ENCODE measurements around the gene ERC2.

The ERC2 gene

GRCh38 chr3:56001991-56002390, 466.3 kb downstream of the ERC2 start:
- DNase-seq, result no peak
- intact Hi-C loops (cut with DNase I), result no loop called here

- intact Hi-C loops (cut with DNase I), result no loop called here
- DNase-seq, result no peak
Observed at GRCh38 chr3:56001537-56001936, 466.7 kb downstream of the ERC2 start.

- intact Hi-C loops (cut with DNase I), result no loop called here
- no peak for DNase-seq
Observed at GRCh38 chr3:55989366-55989765, 478.9 kb downstream of the ERC2 start.

GRCh38 chr3:55988905-55989304, 479.4 kb downstream of the ERC2 start:
- intact Hi-C loops (cut with DNase I), result no loop called here
- no peak for DNase-seq

GRCh38 chr3:55984626-55985025, 483.6 kb downstream of the ERC2 start:
- DNase-seq, result no peak
- intact Hi-C loops (cut with DNase I), result no loop called here

GRCh38 chr3:55978953-55979352, 489.3 kb downstream of the ERC2 start:
- intact Hi-C loops (cut with DNase I), result no loop called here

GRCh38 chr3:55974421-55975165, 493.7 kb downstream of the ERC2 start:
- intact Hi-C loops (cut with DNase I), result no loop called here
- no peak for DNase-seq

More at GRCh38 chr3:55978953-55979352, 489.3 kb downstream of the ERC2 start:
- DNase-seq, result no peak

- DNase-seq, result no peak
- intact Hi-C loops (cut with DNase I), result no loop called here
Observed at GRCh38 chr3:55969634-55970033, 498.6 kb downstream of the ERC2 start.

GRCh38 chr3:55968331-55968730, 499.9 kb downstream of the ERC2 start:
- intact Hi-C loops (cut with DNase I), result no loop called here
- DNase-seq, result no peak

GRCh38 chr3:55966566-55966965, 501.7 kb downstream of the ERC2 start:
- intact Hi-C loops (cut with DNase I), result no loop called here
- DNase-seq, result no peak

GRCh38 chr3:55965776-55966175, 502.5 kb downstream of the ERC2 start:
- intact Hi-C loops (cut with DNase I), result no loop called here

GRCh38 chr3:55964491-55964985, 503.7 kb downstream of the ERC2 start:
- intact Hi-C loops (cut with DNase I), result no loop called here
- DNase-seq, result peak in 1 of 42 donors; percentile 40

More at GRCh38 chr3:55965776-55966175, 502.5 kb downstream of the ERC2 start:
- no peak for DNase-seq

- DNase-seq, result no peak
- intact Hi-C loops (cut with DNase I), result no loop called here
Observed at GRCh38 chr3:55963601-55964000, 504.7 kb downstream of the ERC2 start.

- no peak for DNase-seq
Observed at GRCh38 chr3:55959471-55960080, 508.7 kb downstream of the ERC2 start.

GRCh38 chr3:55958605-55959004, 509.7 kb downstream of the ERC2 start:
- intact Hi-C loops (cut with DNase I), result no loop called here
- DNase-seq, result no peak

More at GRCh38 chr3:55959471-55960080, 508.7 kb downstream of the ERC2 start:
- intact Hi-C loops (cut with DNase I), result no loop called here

- intact Hi-C loops (cut with DNase I), result no loop called here
- no peak for DNase-seq
Observed at GRCh38 chr3:55955891-55956477, 512.3 kb downstream of the ERC2 start.

GRCh38 chr3:55951388-55951787, 516.9 kb downstream of the ERC2 start:
- intact Hi-C loops (cut with DNase I), result no loop called here
- DNase-seq, result no peak

- no peak for DNase-seq
- intact Hi-C loops (cut with DNase I), result no loop called here
Observed at GRCh38 chr3:55947406-55947805, 520.9 kb downstream of the ERC2 start.

GRCh38 chr3:55946574-55947160, 521.6 kb downstream of the ERC2 start:
- intact Hi-C loops (cut with DNase I), result no loop called here
- no peak for DNase-seq

GRCh38 chr3:55942868-55943267, 525.4 kb downstream of the ERC2 start:
- intact Hi-C loops (cut with DNase I), result no loop called here
- DNase-seq, result no peak

Data from head of caudate nucleus (tissue), 42 donors.